Thyroid gland (tissue), 4 donors: ENCODE results near the gene NUDCD3. TPM values are rescaled to one million over a fixed set of nuclear protein-coding genes. Genes with fewer than 3 reads are reported as not detected.

Source experiments
- DNase-seq, 2 donors: peaks; one replicate each; pipeline ENCODE4 v3.0.0-alpha.2; 2019
- H3K27ac ChIP-seq, 3 donors: fragments of 200-600 bp; sonication (generic); 1 replicate in 2 of 3; 2 replicates in 1 of 3; pipeline ENCODE4 v1.5.1; 2016 to 2019; ENCODE audit warnings: mild to moderate bottlenecking in 1 of 3, moderate library complexity in 1 of 3
- H3K27me3 ChIP-seq: fragments of 200-600 bp; sonication (generic); one replicate; pipeline ENCODE4 v1.5.1; 2019
- H3K36me3 ChIP-seq, 2 donors: fragments of 200-600 bp; sonication (generic); one replicate each; pipeline ENCODE4 v1.5.1; 2016 to 2019
- H3K4me1 ChIP-seq, 2 donors: fragments of 200-600 bp; sonication (generic); one replicate each; pipeline ENCODE4 v1.5.1; 2017 to 2019
- H3K4me3 ChIP-seq, 3 donors: fragments of 200-600 bp; sonication (generic); replicated peaks in 1 of 3; 1 replicate in 2 of 3; 2 replicates in 1 of 3; pipeline ENCODE4 v1.5.1; 2016; ENCODE audit warnings: mild to moderate bottlenecking in 1 of 3
- H3K9me3 ChIP-seq: fragments of 200-600 bp; sonication (generic); one replicate; pipeline ENCODE4 v1.5.1; 2017
- POLR2A ChIP-seq, 2 donors: fragments of 450-650 bp; IDR thresholded peaks; one replicate each; pipeline ENCODE4 v1.6.1; 2017; ENCODE audit warnings: antibody characterized with exemption in 2 of 2, mild to moderate bottlenecking in 2 of 2, moderate library complexity in 1 of 2
- WGBS, 2 donors: methylation state at CpG; one replicate each; pipeline ENCODE4 v1.1.5; 2017; 5-methylcytosine and 5-hydroxymethylcytosine counted together
- intact Hi-C: fragments of 100-400 bp; cut with DNase I; formaldehyde crosslinking; loops from one replicate; pipeline ENCODE4 v1.15.1; 2023
- total RNA-seq, 4 donors: library from RNA; depleted of rRNA; stranded (reverse); fragments of >200 nt; gene quantifications; one replicate each; pipeline ENCODE4 v1.2.3, GENCODE V29; 2016
- TF ChIP-seq, protein P1 (sequence below), 6 experiments: fragments of 200-600 bp in 3 of 6; fragments of 450-650 bp in 3 of 6; sonication (generic) in 3 of 6; IDR thresholded peaks; one replicate each; pipeline ENCODE4 v1.5.1; 2016 to 2019; ENCODE audit warnings: antibody characterized with exemption in 6 of 6, mild to moderate bottlenecking in 2 of 6, inconsistent platforms in 1 of 6, moderate library complexity in 1 of 6

The NUDCD3 gene
- total RNA-seq, 4 donors from 2014 or later: 41.4 to 76.9 (median 52.0) TPM

DNA sequence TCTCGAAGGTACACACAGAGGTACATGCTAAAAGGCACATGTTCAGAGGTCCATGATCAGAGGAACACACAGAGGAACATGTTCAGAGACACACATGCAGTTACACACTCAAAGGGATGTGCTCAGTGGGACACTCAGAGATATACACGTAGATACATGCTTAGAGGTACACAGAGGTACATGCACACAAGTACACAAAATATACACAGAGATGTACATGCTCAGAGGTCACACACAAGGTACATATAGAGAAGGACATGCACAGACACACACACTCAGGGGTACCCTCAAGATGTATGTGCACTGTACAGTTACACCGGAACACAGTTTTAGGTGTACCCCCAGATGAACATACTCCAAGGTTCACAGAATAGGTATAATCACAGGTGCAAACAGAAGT lies 31.9 kb upstream of the NUDCD3 start:
- intact Hi-C loops: no loop called here
- Histone ChIP-seq H3K9me3 (no peaks in the 10 kb centered on the region), H3K27ac (no peak overlapping the region), H3K4me1 (no peaks in the 10 kb centered on the region), H3K36me3 (no peaks in the 10 kb centered on the region), H3K4me3 (no peak overlapping the region), H3K27me3 (no peaks in the 10 kb centered on the region)
- TF ChIP-seq, protein P1, sequence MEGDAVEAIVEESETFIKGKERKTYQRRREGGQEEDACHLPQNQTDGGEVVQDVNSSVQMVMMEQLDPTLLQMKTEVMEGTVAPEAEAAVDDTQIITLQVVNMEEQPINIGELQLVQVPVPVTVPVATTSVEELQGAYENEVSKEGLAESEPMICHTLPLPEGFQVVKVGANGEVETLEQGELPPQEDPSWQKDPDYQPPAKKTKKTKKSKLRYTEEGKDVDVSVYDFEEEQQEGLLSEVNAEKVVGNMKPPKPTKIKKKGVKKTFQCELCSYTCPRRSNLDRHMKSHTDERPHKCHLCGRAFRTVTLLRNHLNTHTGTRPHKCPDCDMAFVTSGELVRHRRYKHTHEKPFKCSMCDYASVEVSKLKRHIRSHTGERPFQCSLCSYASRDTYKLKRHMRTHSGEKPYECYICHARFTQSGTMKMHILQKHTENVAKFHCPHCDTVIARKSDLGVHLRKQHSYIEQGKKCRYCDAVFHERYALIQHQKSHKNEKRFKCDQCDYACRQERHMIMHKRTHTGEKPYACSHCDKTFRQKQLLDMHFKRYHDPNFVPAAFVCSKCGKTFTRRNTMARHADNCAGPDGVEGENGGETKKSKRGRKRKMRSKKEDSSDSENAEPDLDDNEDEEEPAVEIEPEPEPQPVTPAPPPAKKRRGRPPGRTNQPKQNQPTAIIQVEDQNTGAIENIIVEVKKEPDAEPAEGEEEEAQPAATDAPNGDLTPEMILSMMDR (IDR thresholded peaks at IDR 0.05): no peak
- TF ChIP-seq POLR2A (IDR thresholded peaks at IDR 0.05): no peak
- 89 to 98% methylated on average over 3 of the region's 3 CpGs for WGBS, 2 donors
- DNase-seq: no peak

DNA sequence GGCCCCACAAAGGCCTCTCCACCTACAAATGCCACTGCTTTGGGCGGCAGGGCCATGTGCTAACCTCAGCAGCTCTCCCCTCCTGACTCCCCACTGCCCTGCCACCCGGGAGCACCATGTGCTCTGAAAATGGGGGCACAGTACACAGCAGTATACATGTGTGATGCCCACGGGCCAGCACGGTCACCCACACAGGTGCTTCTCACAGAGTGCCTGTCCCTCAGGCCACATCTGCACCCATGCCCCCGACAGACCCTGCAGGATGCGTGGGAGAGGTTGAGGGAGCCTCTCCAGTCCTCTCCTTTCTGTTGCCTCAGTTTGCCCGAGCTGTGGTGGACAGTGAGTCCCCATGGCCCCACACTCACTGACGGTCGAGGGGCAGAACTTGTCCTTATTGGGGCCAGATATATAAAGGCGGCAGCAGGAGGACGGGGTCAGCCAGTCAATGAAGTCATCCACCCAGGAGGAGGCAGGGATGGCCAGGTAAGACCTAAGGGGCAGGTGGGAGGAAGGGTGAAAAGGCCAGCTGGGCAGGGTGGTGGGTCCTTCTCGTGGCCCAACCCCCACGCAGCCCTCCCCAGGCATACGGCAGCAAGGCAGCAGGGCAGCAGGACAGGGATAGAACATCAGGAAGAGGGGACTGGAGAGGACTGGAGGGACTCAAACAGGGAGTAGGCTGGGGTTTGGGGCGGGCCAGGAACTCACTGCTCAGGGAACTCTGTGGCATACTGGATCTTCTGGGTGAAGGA lies 31.1 kb upstream of the NUDCD3 start:
- 84% methylated on average over 14 to 15 of the region's 15 CpGs for whole genome bisulfite sequencing, 2 donors
- no peak for TF ChIP-seq POLR2A (IDR thresholded peaks at IDR 0.05)
- TF ChIP-seq, protein P1 (IDR thresholded peaks at IDR 0.05): no peak
- Histone ChIP-seq H3K9me3 (no peaks in the 10 kb centered on the region), H3K27ac (no peak overlapping the region), H3K4me3 (no peak overlapping the region), H3K4me1 (no peaks in the 10 kb centered on the region), H3K36me3 (no peaks in the 10 kb centered on the region), H3K27me3 (no peaks in the 10 kb centered on the region)
- DNase-seq: no peak
- intact Hi-C loops: no loop called here

DNA sequence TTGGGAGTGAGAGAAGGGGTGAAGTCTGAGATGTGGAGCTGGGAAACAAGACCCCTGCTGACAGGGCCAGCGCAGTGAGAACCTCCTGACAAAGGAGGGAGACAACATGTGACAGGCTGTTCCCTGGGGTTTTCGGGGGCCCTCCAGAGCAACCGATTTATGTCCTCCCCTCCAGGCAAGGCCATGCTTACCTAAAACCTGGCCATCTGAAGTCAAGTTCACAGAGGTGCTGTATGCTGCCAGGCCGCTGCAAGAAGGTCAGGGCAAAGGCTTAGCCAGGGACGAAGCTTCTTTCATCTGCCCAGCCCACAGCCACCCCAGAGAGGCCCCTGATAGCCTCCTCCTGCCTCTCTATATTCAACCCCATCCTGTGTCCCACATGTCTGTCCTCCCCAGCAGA lies 30.1 kb upstream of the NUDCD3 start:
- Histone ChIP-seq H3K4me1 (no peaks in the 10 kb centered on the region), H3K4me3 (no peak overlapping the region), H3K36me3 (no peaks in the 10 kb centered on the region), H3K27me3 (no peaks in the 10 kb centered on the region), H3K9me3 (no peaks in the 10 kb centered on the region), H3K27ac (no peak overlapping the region)
- TF ChIP-seq POLR2A (IDR thresholded peaks at IDR 0.05): no peak
- 91 to 92% methylated on average over 5 of the region's 5 CpGs for WGBS, 2 donors
- intact Hi-C loops: no loop called here
- DNase-seq: no peak

DNA sequence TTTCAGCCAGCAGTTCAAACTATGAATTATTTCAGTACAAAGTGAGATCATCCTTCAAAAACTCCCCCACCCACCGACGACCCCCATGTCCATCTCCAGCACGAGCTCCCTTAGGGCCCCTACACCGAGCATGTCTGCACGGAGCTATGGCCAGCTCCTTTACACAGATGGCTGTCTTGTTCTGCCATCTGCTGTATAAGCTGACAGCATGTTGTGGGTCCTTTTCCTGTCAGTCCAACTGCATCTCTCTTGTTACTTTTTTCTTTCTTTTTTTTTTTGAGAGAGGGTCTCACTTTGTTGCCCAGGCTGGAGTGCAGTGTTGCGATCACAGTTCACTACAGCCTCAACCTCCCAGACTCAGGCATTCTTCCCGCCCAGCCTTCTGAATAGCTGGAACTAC lies 29.1 kb upstream of the NUDCD3 start:
- TF ChIP-seq, protein P1 (IDR thresholded peaks at IDR 0.05): no peak
- TF ChIP-seq POLR2A (IDR thresholded peaks at IDR 0.05): no peak
- H3K9me3 ChIP-seq: no peaks in the 10 kb centered on the region
- no peaks in the 10 kb centered on the region for H3K36me3 ChIP-seq
- H3K27me3 ChIP-seq: no peaks in the 10 kb centered on the region
- H3K4me3 ChIP-seq: no peak overlapping the region
- 78 to 84% methylated on average over 7 of the region's 7 CpGs for WGBS, 2 donors
- intact Hi-C loops: no loop called here
- H3K4me1 ChIP-seq: no peaks in the 10 kb centered on the region
- no peak for DNase-seq
- no peak overlapping the region for H3K27ac ChIP-seq

DNA sequence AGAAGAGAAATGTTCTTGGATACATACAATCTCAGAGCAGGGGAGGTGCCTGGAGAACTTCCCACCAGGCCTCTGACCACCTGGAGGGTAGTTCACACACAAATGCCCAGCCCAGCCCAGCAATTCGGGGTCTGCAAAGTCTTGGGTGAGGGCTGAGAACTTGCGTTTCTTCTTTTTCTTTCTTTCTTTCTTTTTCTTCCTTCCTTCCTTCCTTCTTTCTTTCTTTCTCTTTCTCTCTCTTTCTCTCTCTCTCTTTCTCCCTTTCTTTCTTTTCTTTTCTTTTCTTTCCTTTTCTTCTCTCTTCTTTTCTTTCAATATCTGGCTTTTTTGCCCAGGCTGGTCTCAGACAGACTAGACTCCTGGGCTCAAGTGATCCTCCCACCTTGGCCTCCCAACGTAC lies 28.3 kb upstream of the NUDCD3 start:
- intact Hi-C loops: no loop called here
- Histone ChIP-seq H3K4me3 (no peak overlapping the region), H3K36me3 (no peaks in the 10 kb centered on the region), H3K4me1 (no peaks in the 10 kb centered on the region), H3K9me3 (no peaks in the 10 kb centered on the region), H3K27me3 (no peaks in the 10 kb centered on the region), H3K27ac (no peak overlapping the region)
- DNase-seq: no peak
- no peak for TF ChIP-seq POLR2A (IDR thresholded peaks at IDR 0.05)
- TF ChIP-seq, protein P1 (IDR thresholded peaks at IDR 0.05): no peak
- WGBS, 2 donors: 73 to 84% methylated on average over 3 of the region's 3 CpGs
